Measurements from ENCODE around the gene MAFG. TPM values are rescaled to one million over a fixed set of nuclear protein-coding genes. Genes with fewer than 3 reads are reported as not detected.
A peak's percentile ranks its signal among the peaks of the same experiment; 100 is the strongest.

MAFG gene
- total RNA-seq, 1 experiment from 2014 or later, result 49.7 TPM

DNA sequence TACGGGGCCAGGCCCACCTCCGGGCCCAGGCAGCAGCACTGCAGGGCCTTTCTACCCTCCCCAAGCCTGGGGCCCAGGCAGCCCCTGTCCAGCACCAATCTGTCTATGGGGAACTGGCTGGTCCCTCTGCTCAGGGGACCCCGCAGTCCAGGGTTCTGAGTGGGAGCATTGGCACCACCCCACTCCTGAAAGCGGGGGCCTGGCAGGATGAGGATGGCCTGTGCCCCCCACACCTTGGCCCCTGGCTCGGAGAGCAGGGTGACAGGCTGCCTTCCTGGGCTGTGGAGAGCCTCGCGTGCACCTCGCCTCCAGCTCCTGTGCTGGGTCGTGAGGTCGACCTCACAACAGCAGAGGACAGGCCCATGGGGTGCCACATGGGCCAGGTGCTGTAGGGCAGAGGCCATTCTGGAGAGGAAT, 24.1 kb downstream of the MAFG start:
- intact Hi-C loops (cut with micrococcal nuclease; ENCODE audit: unreplicated experiment), result no loop called here
- CTCF ChIA-PET, result no interaction called here
- BruUV-seq (replicated peaks), result no TSS peak
- H3K27ac ChIP-seq (ENCODE audit: low read depth, low read length, poor library complexity, severe bottlenecking), result peak overlapping the region; percentile 42
- no peak overlapping the region for H3K4me3 ChIP-seq (ENCODE audit: low read depth, low read length, poor library complexity, severe bottlenecking)
- no peaks in the 10 kb centered on the region for H3K27me3 ChIP-seq (replicated peaks; ENCODE audit: insufficient read depth, low read depth, low read length, poor library complexity)
- H3K36me3 ChIP-seq (ENCODE audit: insufficient read depth, low read length, poor library complexity, severe bottlenecking), result peaks cover 29% of the 10 kb centered on the region
- POLR2A ChIA-PET (ENCODE audit: low non-redundant PET), result no interaction called here
- no peaks in the 10 kb centered on the region for H3K9me3 ChIP-seq (ENCODE audit: low read depth, low read length, poor library complexity, severe bottlenecking)
- DNase-seq (ENCODE audit: low spot score), result no peak
- peaks cover 11% of the 10 kb centered on the region for H3K4me1 ChIP-seq (ENCODE audit: insufficient read depth, low read length, poor library complexity, severe bottlenecking)
- no peak for TF ChIP-seq EZH2 (IDR thresholded peaks at IDR 0.05; ENCODE audit: borderline replicate concordance, low read depth, low read length, poor library complexity, severe bottlenecking)
- TF ChIP-seq, protein P1, sequence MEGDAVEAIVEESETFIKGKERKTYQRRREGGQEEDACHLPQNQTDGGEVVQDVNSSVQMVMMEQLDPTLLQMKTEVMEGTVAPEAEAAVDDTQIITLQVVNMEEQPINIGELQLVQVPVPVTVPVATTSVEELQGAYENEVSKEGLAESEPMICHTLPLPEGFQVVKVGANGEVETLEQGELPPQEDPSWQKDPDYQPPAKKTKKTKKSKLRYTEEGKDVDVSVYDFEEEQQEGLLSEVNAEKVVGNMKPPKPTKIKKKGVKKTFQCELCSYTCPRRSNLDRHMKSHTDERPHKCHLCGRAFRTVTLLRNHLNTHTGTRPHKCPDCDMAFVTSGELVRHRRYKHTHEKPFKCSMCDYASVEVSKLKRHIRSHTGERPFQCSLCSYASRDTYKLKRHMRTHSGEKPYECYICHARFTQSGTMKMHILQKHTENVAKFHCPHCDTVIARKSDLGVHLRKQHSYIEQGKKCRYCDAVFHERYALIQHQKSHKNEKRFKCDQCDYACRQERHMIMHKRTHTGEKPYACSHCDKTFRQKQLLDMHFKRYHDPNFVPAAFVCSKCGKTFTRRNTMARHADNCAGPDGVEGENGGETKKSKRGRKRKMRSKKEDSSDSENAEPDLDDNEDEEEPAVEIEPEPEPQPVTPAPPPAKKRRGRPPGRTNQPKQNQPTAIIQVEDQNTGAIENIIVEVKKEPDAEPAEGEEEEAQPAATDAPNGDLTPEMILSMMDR (conservative IDR thresholded peaks at IDR 0.05; ENCODE audit: low read depth, low read length), result no peak

DNA sequence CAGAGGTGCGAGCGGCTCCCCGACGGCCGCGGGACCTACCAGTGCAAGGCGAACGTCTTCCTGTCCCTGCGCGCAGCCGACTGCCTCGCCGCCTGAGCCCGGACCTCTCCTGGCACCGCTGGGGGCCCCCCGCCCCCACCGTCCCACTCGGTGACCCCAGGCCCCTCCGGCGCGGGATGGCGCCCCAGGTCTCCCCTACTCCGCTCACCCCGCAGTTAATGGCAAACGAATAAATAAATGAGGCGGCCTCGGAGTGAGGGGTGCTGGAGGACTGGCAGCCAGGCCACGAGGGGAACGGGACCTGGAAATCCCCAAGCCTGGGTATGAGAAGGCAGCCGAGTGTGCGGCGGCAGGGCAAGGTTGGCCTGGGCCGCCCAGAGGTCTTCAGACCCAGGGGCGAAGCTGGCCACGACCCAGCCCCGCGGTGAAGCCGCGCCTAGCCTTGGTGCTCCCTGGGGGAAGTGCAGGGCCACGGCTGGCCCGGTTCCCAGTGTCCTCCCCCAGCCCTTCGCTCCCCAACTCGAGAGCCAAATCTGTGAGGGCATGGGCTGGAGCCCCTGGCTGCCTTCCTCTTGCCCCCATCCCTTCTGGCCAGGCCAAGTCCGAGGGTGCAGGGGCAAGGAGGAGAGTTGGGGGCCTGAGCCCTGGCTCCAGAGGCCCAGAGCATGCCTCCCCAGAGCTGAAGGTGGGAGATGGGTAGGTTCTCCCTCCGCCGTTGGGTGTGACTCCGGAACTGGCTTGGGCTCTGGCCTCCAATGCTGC, 24.7 kb downstream of the MAFG start:
- intact Hi-C loops (cut with micrococcal nuclease; ENCODE audit: unreplicated experiment), result no loop called here
- CTCF ChIA-PET, result no interaction called here
- POLR2A ChIA-PET (ENCODE audit: low non-redundant PET), result no interaction called here
- H3K9me3 ChIP-seq (ENCODE audit: low read depth, low read length, poor library complexity, severe bottlenecking), result no peaks in the 10 kb centered on the region
- H3K27me3 ChIP-seq (replicated peaks; ENCODE audit: insufficient read depth, low read depth, low read length, poor library complexity), result no peaks in the 10 kb centered on the region
- peak overlapping the region; percentile 42 for H3K27ac ChIP-seq (ENCODE audit: low read depth, low read length, poor library complexity, severe bottlenecking)
- TF ChIP-seq EZH2 (IDR thresholded peaks at IDR 0.05; ENCODE audit: borderline replicate concordance, low read depth, low read length, poor library complexity, severe bottlenecking), result no peak
- TF ChIP-seq, protein P1 (conservative IDR thresholded peaks at IDR 0.05; ENCODE audit: low read depth, low read length), result no peak
- peaks cover 11% of the 10 kb centered on the region for H3K4me1 ChIP-seq (ENCODE audit: insufficient read depth, low read length, poor library complexity, severe bottlenecking)
- H3K4me3 ChIP-seq (ENCODE audit: low read depth, low read length, poor library complexity, severe bottlenecking), result peak overlapping the region; percentile 40
- no peak for DNase-seq (ENCODE audit: low spot score)
- H3K36me3 ChIP-seq (ENCODE audit: insufficient read depth, low read length, poor library complexity, severe bottlenecking), result peaks cover 24% of the 10 kb centered on the region
- no TSS peak for BruUV-seq (replicated peaks)

- CTCF ChIA-PET, result no interaction called here
Observed at GRCh38 chr17:81902023-81902652, 25.4 kb downstream of the MAFG start, which contains the start of gene NPB. TSS of gene NPB (plus strand) at chr17:81902238. CDS start at chr17:81902278, 40 bp downstream.

More at GRCh38 chr17:81902023-81902652, 25.4 kb downstream of the MAFG start, which contains the start of gene NPB:
- Histone ChIP-seq H3K4me3 (ENCODE audit: low read depth, low read length, poor library complexity, severe bottlenecking) (peak within 1 kb of the TSS; percentile 40), H3K9me3 (ENCODE audit: low read depth, low read length, poor library complexity, severe bottlenecking) (no peaks in the 10 kb centered on the region), H3K4me1 (ENCODE audit: insufficient read depth, low read length, poor library complexity, severe bottlenecking) (peaks cover 11% of the 10 kb centered on the region), H3K27me3 (replicated peaks; ENCODE audit: insufficient read depth, low read depth, low read length, poor library complexity) (no peaks in the 10 kb centered on the region), H3K27ac (ENCODE audit: low read depth, low read length, poor library complexity, severe bottlenecking) (peak within 1 kb of the TSS; percentile 42), H3K36me3 (ENCODE audit: insufficient read depth, low read length, poor library complexity, severe bottlenecking) (peaks cover 21% of the 10 kb centered on the region)
- DNase-seq (ENCODE audit: low spot score), result peak; percentile 57
- TF ChIP-seq EZH2 (IDR thresholded peaks at IDR 0.05; ENCODE audit: borderline replicate concordance, low read depth, low read length, poor library complexity, severe bottlenecking), result no peak
- TF ChIP-seq, protein P1 (conservative IDR thresholded peaks at IDR 0.05; ENCODE audit: low read depth, low read length), result no peak
- BruUV-seq (replicated peaks), result no TSS peak
- intact Hi-C loops (cut with micrococcal nuclease; ENCODE audit: unreplicated experiment), result no loop called here
- POLR2A ChIA-PET (ENCODE audit: low non-redundant PET), result no interaction called here
